ENCODE measurements around the gene GABRR1.

DNA sequence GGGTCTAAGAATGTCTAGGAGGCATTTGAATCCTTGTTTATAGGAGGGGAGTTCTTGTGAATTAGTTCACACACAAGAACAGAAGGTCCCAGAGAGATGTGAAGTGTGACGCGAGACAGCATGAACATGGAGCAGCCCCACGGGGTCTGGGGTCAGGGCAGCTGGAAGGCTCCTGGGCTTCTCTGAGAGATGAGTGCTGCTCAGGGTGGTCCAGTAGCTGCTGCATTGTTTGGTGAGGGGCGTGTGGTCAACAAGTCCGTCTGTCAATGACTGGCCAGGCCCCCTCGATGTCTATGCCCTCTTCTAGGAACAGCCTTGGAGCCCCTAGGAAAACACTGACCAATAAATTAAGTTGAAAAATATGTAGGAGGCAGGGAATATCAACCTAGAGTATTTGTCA is 40.2 kb upstream of the GABRR1 start:
- TF ChIP-seq, protein P1, sequence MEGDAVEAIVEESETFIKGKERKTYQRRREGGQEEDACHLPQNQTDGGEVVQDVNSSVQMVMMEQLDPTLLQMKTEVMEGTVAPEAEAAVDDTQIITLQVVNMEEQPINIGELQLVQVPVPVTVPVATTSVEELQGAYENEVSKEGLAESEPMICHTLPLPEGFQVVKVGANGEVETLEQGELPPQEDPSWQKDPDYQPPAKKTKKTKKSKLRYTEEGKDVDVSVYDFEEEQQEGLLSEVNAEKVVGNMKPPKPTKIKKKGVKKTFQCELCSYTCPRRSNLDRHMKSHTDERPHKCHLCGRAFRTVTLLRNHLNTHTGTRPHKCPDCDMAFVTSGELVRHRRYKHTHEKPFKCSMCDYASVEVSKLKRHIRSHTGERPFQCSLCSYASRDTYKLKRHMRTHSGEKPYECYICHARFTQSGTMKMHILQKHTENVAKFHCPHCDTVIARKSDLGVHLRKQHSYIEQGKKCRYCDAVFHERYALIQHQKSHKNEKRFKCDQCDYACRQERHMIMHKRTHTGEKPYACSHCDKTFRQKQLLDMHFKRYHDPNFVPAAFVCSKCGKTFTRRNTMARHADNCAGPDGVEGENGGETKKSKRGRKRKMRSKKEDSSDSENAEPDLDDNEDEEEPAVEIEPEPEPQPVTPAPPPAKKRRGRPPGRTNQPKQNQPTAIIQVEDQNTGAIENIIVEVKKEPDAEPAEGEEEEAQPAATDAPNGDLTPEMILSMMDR (IDR thresholded peaks at IDR 0.05; ENCODE audit: low read length) = no peak
- no peak for TF ChIP-seq EZH2 (IDR thresholded peaks at IDR 0.05; ENCODE audit: borderline replicate concordance, low read length)
